Measurements from ENCODE around the gene KIF1A. TPM values are rescaled to one million over a fixed set of nuclear protein-coding genes. Genes with fewer than 3 reads are reported as not detected.
"Not testable (repeated sequence)": the region's sequence is repeated elsewhere in the genome, so short reads cannot be mapped to it uniquely, and the experiment has no call there.

KIF1A gene
- total and polyA plus RNA-seq, 2 donors = 1.2 to 5.2 TPM

- not testable (repeated sequence) for H3K4me3 ChIP-seq (ENCODE audit: low read depth, low read length); H3K36me3 ChIP-seq (ENCODE audit: insufficient read depth); H3K4me1 ChIP-seq (ENCODE audit: insufficient read depth); DNase-seq (ENCODE audit: extremely low spot score); H3K27ac ChIP-seq (ENCODE audit: low read depth)
- 79% methylated on average over 6 of the region's 6 CpGs for WGBS
Observed at GRCh38 chr2:240779250-240779832, 40.7 kb downstream of the KIF1A start.

DNA sequence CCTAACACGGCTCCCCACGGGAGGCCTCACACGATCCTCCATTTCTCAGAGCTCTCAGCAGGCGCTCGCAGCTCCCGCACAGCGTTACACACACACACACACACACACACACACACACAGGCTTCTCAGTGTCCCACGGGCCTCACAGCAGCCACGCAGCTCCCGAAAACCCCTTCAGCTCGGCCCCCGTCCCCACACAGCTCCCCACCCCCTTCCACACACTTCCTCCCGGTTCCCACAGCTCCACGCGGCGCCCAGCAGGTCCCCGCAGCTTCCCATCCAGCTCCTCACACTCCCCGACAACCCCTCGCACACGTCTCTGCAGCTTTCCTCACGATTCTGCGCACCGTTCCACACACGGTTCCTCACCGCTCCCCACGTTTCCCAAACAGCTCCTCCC lies 41.6 kb downstream of the KIF1A start:
- Histone ChIP-seq H3K27ac (ENCODE audit: low read depth) (no peak overlapping the region), H3K4me1 (ENCODE audit: insufficient read depth) (no peaks in the 10 kb centered on the region), H3K4me3 (ENCODE audit: low read depth, low read length) (no peak overlapping the region), H3K36me3 (ENCODE audit: insufficient read depth) (no peaks in the 10 kb centered on the region)
- WGBS = 76% methylated on average over 26 of the region's 26 CpGs
- no peak for DNase-seq (ENCODE audit: extremely low spot score)

DNA sequence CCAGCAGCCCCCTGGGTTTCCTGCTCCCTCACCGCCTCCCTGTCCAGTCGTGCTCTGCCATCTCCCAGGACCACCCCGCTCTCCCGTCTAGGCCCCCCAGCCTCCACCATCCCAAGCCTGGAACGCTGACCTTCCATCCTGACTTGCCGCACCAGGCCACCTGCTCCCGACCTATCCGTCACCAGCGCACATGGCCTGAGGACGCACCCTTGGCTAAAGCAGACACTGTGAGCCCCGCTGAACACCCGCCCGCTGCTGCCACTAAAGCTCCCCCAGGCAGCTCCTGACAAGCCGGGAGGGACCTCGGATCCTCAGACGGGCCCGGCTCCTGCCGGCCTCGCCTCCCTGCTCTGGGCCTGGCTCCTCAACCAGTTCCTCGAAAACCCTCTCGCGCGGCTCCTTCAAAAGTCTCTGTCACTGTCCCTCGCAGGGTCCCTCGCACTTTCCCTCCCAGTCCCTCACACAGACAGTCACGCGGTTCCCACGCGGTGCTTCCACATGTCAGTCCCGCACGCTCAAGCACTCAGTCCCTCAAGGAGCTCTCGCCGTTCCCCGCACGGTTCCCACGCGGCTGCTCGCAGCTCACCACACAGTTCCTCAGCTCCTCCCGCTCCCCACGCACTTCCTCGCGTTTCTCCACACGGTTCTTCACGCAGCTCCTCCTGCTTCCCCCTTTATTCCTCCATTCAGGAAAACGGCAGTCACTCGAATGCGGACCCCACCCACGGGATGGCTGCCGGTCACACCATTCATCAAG lies 42.4 kb downstream of the KIF1A start:
- 88% methylated on average over 49 of the region's 49 CpGs for WGBS
- Histone ChIP-seq H3K36me3 (ENCODE audit: insufficient read depth) (no peaks in the 10 kb centered on the region), H3K4me1 (ENCODE audit: insufficient read depth) (no peaks in the 10 kb centered on the region), H3K4me3 (ENCODE audit: low read depth, low read length) (no peak overlapping the region), H3K27ac (ENCODE audit: low read depth) (no peak overlapping the region)
- no peak for DNase-seq (ENCODE audit: extremely low spot score)

DNA sequence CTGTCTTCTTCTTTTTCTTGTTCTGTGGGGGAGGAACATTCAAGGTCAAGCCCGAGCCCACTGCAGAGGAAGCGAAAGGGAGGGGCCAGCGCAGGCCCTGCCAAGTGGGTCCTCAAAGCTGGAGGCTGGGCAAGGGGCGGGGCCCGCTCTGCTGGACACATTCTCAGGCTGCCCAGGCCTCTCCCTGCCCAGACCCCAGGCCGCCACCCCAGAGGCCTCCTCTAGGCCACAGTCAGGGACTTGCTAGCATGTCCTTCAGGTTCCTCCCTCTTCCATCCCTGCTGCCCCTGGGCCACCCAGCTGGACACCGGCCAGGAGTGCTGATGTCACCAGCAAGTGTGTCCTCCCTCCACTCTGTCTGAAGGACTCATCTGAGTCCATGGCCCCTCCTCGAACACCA lies 44.1 kb downstream of the KIF1A start:
- H3K27ac ChIP-seq (ENCODE audit: low read depth) = no peak overlapping the region
- no peaks in the 10 kb centered on the region for H3K36me3 ChIP-seq (ENCODE audit: insufficient read depth)
- H3K4me1 ChIP-seq (ENCODE audit: insufficient read depth) = no peaks in the 10 kb centered on the region
- 70% methylated on average over 8 of the region's 8 CpGs for WGBS
- H3K4me3 ChIP-seq (ENCODE audit: low read depth, low read length) = no peak overlapping the region
- no peak for DNase-seq (ENCODE audit: extremely low spot score)

DNA sequence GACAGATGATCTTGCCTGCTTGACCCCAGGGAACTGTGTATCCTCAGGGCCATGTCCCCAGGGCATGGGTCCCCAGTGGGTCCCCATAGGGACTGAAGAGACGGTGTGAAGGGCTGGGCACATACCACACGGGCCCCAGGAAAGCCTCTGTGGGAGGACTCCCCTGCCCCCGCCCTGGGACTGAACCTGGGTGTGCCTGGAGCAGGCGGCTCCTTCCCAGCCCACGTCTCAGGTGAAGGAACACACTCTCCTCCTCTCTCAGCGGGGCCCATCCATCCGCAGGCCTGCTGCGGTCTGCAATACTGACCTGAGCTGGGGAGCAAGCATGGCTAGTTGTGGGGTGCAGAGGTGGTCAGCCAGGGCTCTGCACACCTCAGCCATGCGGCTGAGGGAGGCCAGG lies 45.2 kb downstream of the KIF1A start:
- H3K27ac ChIP-seq (ENCODE audit: low read depth) = no peak overlapping the region
- no peak overlapping the region for H3K4me3 ChIP-seq (ENCODE audit: low read depth, low read length)
- WGBS = 90% methylated on average over 9 of the region's 9 CpGs
- no peaks in the 10 kb centered on the region for H3K4me1 ChIP-seq (ENCODE audit: insufficient read depth)
- no peak for DNase-seq (ENCODE audit: extremely low spot score)
- H3K36me3 ChIP-seq (ENCODE audit: insufficient read depth) = no peaks in the 10 kb centered on the region

DNA sequence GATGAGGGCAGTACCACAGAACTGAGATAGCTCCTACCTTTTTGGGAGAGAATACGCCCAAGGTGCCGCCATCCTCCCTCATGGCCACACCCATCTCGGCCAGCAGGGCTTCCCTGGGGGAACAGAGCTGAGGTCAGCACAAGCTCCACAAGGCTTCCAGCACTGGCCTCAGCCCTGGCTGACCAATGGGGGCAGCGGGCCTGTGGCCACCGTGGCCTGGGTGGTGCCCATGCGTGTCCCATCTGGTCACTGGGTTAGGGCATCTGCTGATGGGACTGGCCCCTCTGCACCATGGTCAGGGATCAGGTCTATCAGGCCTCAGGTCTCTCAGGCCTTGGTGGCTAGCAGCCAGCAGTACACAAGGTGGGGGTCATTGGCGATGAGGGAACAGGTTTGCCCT lies 50.9 kb downstream of the KIF1A start:
- 94% methylated on average over 7 of the region's 7 CpGs for WGBS
- Histone ChIP-seq H3K27ac (ENCODE audit: low read depth) (no peak overlapping the region), H3K4me1 (ENCODE audit: insufficient read depth) (no peaks in the 10 kb centered on the region), H3K36me3 (ENCODE audit: insufficient read depth) (no peaks in the 10 kb centered on the region), H3K4me3 (ENCODE audit: low read depth, low read length) (no peak overlapping the region)
- no peak for DNase-seq (ENCODE audit: extremely low spot score)

DNA sequence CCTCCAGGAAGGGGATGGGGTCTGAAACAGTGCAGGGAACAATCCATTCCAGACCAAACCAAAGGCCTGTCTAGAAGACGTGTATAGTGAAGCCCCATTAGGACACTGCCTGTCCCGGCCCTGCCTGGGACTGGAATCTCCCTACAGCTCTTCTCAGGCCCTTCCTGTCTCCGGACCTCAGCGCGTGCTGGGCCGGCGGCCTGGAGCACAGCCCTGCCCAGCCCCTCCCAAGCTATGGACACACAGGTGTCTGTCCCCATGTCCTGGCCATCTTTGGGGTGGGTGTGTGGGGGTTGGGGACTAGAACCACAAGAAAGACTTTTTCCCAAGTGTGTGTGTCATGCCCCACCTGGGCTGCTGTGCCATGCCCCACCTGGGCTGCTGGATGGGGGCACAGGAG lies 51.8 kb downstream of the KIF1A start:
- H3K27ac ChIP-seq (ENCODE audit: low read depth) = no peak overlapping the region
- WGBS = 91% methylated on average over 7 of the region's 7 CpGs
- no peak overlapping the region for H3K4me3 ChIP-seq (ENCODE audit: low read depth, low read length)
- no peaks in the 10 kb centered on the region for H3K4me1 ChIP-seq (ENCODE audit: insufficient read depth)
- no peaks in the 10 kb centered on the region for H3K36me3 ChIP-seq (ENCODE audit: insufficient read depth)
- DNase-seq (ENCODE audit: extremely low spot score) = no peak

DNA sequence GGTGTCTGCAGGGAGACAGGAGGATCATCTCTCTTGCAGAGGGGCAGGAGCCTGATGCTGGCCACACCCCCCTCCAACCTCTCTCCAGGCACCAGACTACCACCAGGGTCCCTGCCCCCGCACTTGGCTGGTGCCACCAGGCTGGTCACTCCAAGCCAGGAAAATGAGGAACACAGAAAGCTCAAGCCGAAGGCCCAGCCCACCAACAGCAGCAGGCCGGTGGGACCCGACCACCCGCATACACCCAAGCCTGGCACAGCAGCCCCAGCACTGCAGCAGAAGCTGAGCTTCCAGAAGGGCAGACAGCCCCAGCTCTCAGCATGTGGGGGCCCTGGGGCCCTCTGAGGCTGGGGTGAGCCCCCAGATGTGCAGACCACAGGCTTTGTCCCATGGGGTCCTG lies 52.7 kb downstream of the KIF1A start:
- 94% methylated on average over 5 of the region's 5 CpGs for WGBS
- no peaks in the 10 kb centered on the region for H3K4me1 ChIP-seq (ENCODE audit: insufficient read depth)

DNA sequence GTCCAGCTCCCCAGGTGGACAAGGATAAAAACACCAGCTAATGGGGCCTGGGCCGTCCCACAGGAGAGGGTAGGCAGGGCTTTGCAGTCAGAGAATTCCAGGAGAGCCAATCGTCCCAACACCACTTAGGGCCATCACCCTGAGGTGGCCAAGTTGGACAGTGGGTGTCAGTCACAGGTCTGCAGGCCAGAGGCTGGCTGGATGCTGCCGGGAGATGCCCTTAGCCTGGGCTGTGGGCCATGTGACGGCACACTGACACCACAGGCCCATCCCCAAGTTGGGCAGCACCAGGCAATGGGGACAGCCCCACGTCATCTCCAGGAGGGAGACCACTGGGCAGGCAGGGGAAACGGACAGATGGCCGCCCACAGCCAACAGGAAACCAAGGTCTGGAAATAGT lies 53.9 kb downstream of the KIF1A start:
- Histone ChIP-seq H3K4me1 (ENCODE audit: insufficient read depth) (no peaks in the 10 kb centered on the region), H3K36me3 (ENCODE audit: insufficient read depth) (no peaks in the 10 kb centered on the region), H3K27ac (ENCODE audit: low read depth) (no peak overlapping the region), H3K4me3 (ENCODE audit: low read depth, low read length) (no peak overlapping the region)
- no peak for DNase-seq (ENCODE audit: extremely low spot score)
- WGBS = 88% methylated on average over 7 of the region's 7 CpGs

More for the DNA sequence above, 52.7 kb downstream of the KIF1A start:
- Histone ChIP-seq H3K4me3 (ENCODE audit: low read depth, low read length) (no peak overlapping the region), H3K36me3 (ENCODE audit: insufficient read depth) (no peaks in the 10 kb centered on the region), H3K27ac (ENCODE audit: low read depth) (no peak overlapping the region)
- no peak for DNase-seq (ENCODE audit: extremely low spot score)

GRCh38 chr2:240765007-240765406 lies 55.0 kb downstream of the KIF1A start:
- Histone ChIP-seq H3K4me1 (ENCODE audit: insufficient read depth) (no peaks in the 10 kb centered on the region), H3K27ac (ENCODE audit: low read depth) (no peak overlapping the region), H3K4me3 (ENCODE audit: low read depth, low read length) (no peak overlapping the region), H3K36me3 (ENCODE audit: insufficient read depth) (no peaks in the 10 kb centered on the region)
- DNase-seq (ENCODE audit: extremely low spot score) = no peak
- 67% methylated on average over 7 of the region's 7 CpGs for WGBS

- no peak for DNase-seq (ENCODE audit: extremely low spot score)
- H3K4me3 ChIP-seq (ENCODE audit: low read depth, low read length) = no peak overlapping the region
- H3K36me3 ChIP-seq (ENCODE audit: insufficient read depth) = no peaks in the 10 kb centered on the region
- 77% methylated on average over 5 of the region's 5 CpGs for WGBS
- H3K4me1 ChIP-seq (ENCODE audit: insufficient read depth) = no peaks in the 10 kb centered on the region
- no peak overlapping the region for H3K27ac ChIP-seq (ENCODE audit: low read depth)
Observed at GRCh38 chr2:240764605-240765004, 55.4 kb downstream of the KIF1A start.

- H3K4me3 ChIP-seq (ENCODE audit: low read depth, low read length) = no peak overlapping the region
- no peak overlapping the region for H3K27ac ChIP-seq (ENCODE audit: low read depth)
- no peak for DNase-seq (ENCODE audit: extremely low spot score)
- H3K36me3 ChIP-seq (ENCODE audit: insufficient read depth) = no peaks in the 10 kb centered on the region
- 92% methylated on average over 21 of the region's 21 CpGs for WGBS
- H3K4me1 ChIP-seq (ENCODE audit: insufficient read depth) = no peaks in the 10 kb centered on the region
Observed at GRCh38 chr2:240762971-240763370, 57.0 kb downstream of the KIF1A start.

- DNase-seq (ENCODE audit: extremely low spot score) = no peak
Observed at GRCh38 chr2:240762249-240762648, 57.8 kb downstream of the KIF1A start.

DNA sequence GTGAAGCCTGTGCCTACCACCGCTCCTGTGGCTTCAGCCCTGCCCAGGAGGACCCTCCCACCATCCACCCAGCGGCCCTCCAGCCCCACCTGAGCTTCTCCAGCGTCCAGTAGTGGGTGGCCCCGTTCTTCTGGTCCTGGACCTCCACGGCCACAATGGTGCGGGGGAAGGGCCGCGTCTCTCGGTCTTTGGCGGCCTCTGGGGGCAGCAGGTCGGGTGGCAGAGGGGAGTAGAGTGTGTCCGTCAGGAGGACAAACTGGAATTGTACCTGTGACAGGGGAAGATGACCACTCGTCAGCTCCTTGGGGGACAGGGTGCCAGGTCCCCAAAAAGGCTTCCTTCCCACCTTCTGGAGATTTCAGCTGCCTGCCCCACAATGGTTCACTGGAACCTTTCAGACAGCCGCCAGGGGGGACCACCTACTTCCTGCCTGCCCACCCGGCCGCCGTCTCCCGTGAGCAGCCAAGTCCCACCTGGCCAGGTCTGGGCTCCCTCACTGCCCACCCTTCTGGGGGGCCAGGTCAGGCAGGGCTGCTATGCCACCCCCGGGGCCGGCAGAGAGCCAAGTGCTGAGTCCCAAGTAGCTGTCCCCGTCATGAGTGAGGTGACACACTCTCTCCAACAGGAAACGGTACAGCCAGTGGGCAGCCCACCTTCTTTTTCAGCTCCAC lies 59.3 kb downstream of the KIF1A start:
- Histone ChIP-seq H3K36me3 (ENCODE audit: insufficient read depth) (no peaks in the 10 kb centered on the region), H3K4me3 (ENCODE audit: low read depth, low read length) (no peak overlapping the region), H3K4me1 (ENCODE audit: insufficient read depth) (no peaks in the 10 kb centered on the region), H3K27ac (ENCODE audit: low read depth) (no peak overlapping the region)
- no peak for DNase-seq (ENCODE audit: extremely low spot score)
- WGBS = 73% methylated on average over 22 of the region's 22 CpGs

More at GRCh38 chr2:240762249-240762648, 57.8 kb downstream of the KIF1A start:
- WGBS = 91% methylated on average over 8 of the region's 8 CpGs
- H3K4me1 ChIP-seq (ENCODE audit: insufficient read depth) = no peaks in the 10 kb centered on the region
- no peaks in the 10 kb centered on the region for H3K36me3 ChIP-seq (ENCODE audit: insufficient read depth)
- no peak overlapping the region for H3K27ac ChIP-seq (ENCODE audit: low read depth)
- no peak overlapping the region for H3K4me3 ChIP-seq (ENCODE audit: low read depth, low read length)

Measured in urinary bladder (tissue), 4 donors.